MM.1S (cell line): ENCODE results near the gene HDAC9.

ENCODE experiments used
- CTCF ChIP-seq: fragments of 300-600 bp; sonication (generic); IDR thresholded peaks from 2 replicates; pipeline ENCODE4 v1.5.1; 2016; ENCODE audit warnings: antibody characterized with exemption, low read length, mixed read lengths
- EZH2 ChIP-seq: fragments of 300-600 bp; sonication (generic); optimal IDR thresholded peaks from 2 replicates; pipeline ENCODE3; 2017; ENCODE audit warnings: low read depth, mild to moderate bottlenecking, antibody characterized with exemption, low read length, mixed read lengths
- EZH2phosphoT487 ChIP-seq: fragments of 300-600 bp; sonication (generic); IDR thresholded peaks from 2 replicates; pipeline ENCODE4 v1.6.1; 2018; ENCODE audit warnings: antibody characterized with exemption, low read length

GRCh38 chr7:18471476-18472160 lies 23.9 kb upstream of the HDAC9 start:
- TF ChIP-seq EZH2, result no peak
- no peak for TF ChIP-seq CTCF
- no peak for TF ChIP-seq EZH2phosphoT487
